Liver (tissue), 9 donors: ENCODE data around the gene CREB3L1. TPM values are rescaled to one million over a fixed set of nuclear protein-coding genes. Genes with fewer than 3 reads are reported as not detected.

Experiments used
- DNase-seq: peaks from one replicate; pipeline ENCODE4 v3.0.0-alpha.2; 2017; ENCODE audit warnings: low spot score
- H3K27ac ChIP-seq, 2 donors: one replicate each; pipeline ENCODE4 v1.7.0; 2013; ENCODE audit warnings: inconsistent platforms in 2 of 2, low read length in 2 of 2, control low read depth in 1 of 2, low read depth in 1 of 2, mild to moderate bottlenecking in 1 of 2
- H3K27me3 ChIP-seq, 4 donors: one replicate each; pipeline versions ENCODE4 v1.6.1 to v1.7.0; 2013; ENCODE audit warnings: low read length in 3 of 4, inconsistent platforms in 1 of 4, mild to moderate bottlenecking in 1 of 4, moderate library complexity in 1 of 4; ENCODE audit not compliant: control insufficient read depth in 4 of 4, insufficient read depth in 4 of 4
- H3K36me3 ChIP-seq, 4 donors: one replicate each; pipeline versions ENCODE4 v1.6.1 to v1.7.0; 2013; ENCODE audit warnings: low read length in 3 of 4, mild to moderate bottlenecking in 3 of 4, low read depth in 1 of 4, moderate library complexity in 1 of 4; ENCODE audit not compliant: control insufficient read depth in 4 of 4, insufficient read depth in 3 of 4
- H3K4me1 ChIP-seq, 4 donors: one replicate each; pipeline versions ENCODE4 v1.6.1 to v1.7.0; 2013; ENCODE audit warnings: low read length in 3 of 4, mild to moderate bottlenecking in 3 of 4, moderate library complexity in 1 of 4; ENCODE audit not compliant: control insufficient read depth in 4 of 4, insufficient read depth in 4 of 4
- H3K4me3 ChIP-seq, 3 donors: one replicate each; pipeline versions ENCODE4 v1.6.1 to v1.7.0; 2013; ENCODE audit warnings: low read length in 3 of 3, control low read depth in 1 of 3, low read depth in 1 of 3, mild to moderate bottlenecking in 1 of 3
- H3K9ac ChIP-seq, 2 donors: one replicate each; pipeline ENCODE4 v1.7.0; 2013; ENCODE audit warnings: low read length in 2 of 2, mild to moderate bottlenecking in 2 of 2, moderate library complexity in 2 of 2, control low read depth in 1 of 2, low read depth in 1 of 2
- H3K9me3 ChIP-seq, 4 donors: one replicate each; pipeline versions ENCODE4 v1.6.1 to v1.7.0; 2013; ENCODE audit warnings: low read length in 3 of 4; ENCODE audit not compliant: control insufficient read depth in 4 of 4
- FOXA1 ChIP-seq: IDR thresholded peaks from 2 replicates; pipeline ENCODE4 v1.6.1; 2016; ENCODE audit warnings: antibody characterized with exemption
- FOXA2 ChIP-seq: IDR thresholded peaks from 2 replicates; pipeline ENCODE4 v1.6.1; 2016; ENCODE audit warnings: antibody characterized with exemption
- GABPA ChIP-seq, 2 donors: IDR thresholded peaks in 1 of 2; conservative IDR thresholded peaks in 1 of 2; 2 replicates each; pipeline ENCODE4 v1.6.1; 2016; ENCODE audit warnings: antibody characterized with exemption in 2 of 2, mild to moderate bottlenecking in 1 of 2, moderate library complexity in 1 of 2
- NR2F2 ChIP-seq: IDR thresholded peaks from 2 replicates; pipeline ENCODE4 v1.6.1; 2016; ENCODE audit warnings: antibody characterized with exemption
- RAD21 ChIP-seq, 2 donors: IDR thresholded peaks; 2 replicates each; pipeline ENCODE4 v1.6.1; 2016; ENCODE audit warnings: antibody characterized with exemption in 2 of 2, mild to moderate bottlenecking in 2 of 2
- RXRA ChIP-seq, 2 donors: IDR thresholded peaks; 2 replicates each; pipeline ENCODE4 v1.6.1; 2017 to 2018; ENCODE audit warnings: antibody characterized with exemption in 2 of 2, mild to moderate bottlenecking in 1 of 2
- WGBS: extraction: QIAGEN DNeasy Blood & Tissue Kit; methylation state at CpG from one replicate; pipeline ENCODE4 v1.1.7; 2013; 5-methylcytosine and 5-hydroxymethylcytosine counted together
- polyA plus RNA-seq, 2 donors: library from polyadenylated mRNA; stranded (reverse) in 1 of 2; unstranded in 1 of 2; fragments of 200-250 nt in 1 of 2; fragments of >200 nt in 1 of 2; fragmentation: Nextera tagmentation in 1 of 2; extraction: Ambion mirVana in 1 of 2; gene quantifications; one replicate each; pipeline versions ENCODE4 v1.2.1 to v1.2.3, GENCODE V29; 2013 to 2015
- total RNA-seq, 2 donors: library from RNA; depleted of rRNA; stranded (reverse); fragments of >200 nt; gene quantifications; one replicate each; pipeline ENCODE4 v1.2.3, GENCODE V29; 2014
- TF ChIP-seq, protein P1 (sequence below): IDR thresholded peaks from 2 replicates; pipeline ENCODE4 v1.6.1; 2016; ENCODE audit warnings: antibody characterized with exemption
- TF ChIP-seq, protein P2 (sequence below): IDR thresholded peaks from 2 replicates; pipeline ENCODE4 v1.6.1; 2016; ENCODE audit warnings: antibody characterized with exemption
- TF ChIP-seq, protein P3 (sequence below): IDR thresholded peaks from 2 replicates; pipeline ENCODE4 v1.6.1; 2016; ENCODE audit warnings: antibody characterized with exemption
- TF ChIP-seq, protein P4 (sequence below): IDR thresholded peaks from 2 replicates; pipeline ENCODE4 v1.6.1; 2016; ENCODE audit warnings: antibody characterized with exemption, mild to moderate bottlenecking
- donor health status: healthy.
- donor health status: healthy.
- donor health status: healthy.
- donor health status: healthy.
- donor health status: healthy.

CREB3L1 gene
- total and polyA plus RNA-seq, 4 donors, result 0.14 to 1.3 (median 0.33) TPM

DNA sequence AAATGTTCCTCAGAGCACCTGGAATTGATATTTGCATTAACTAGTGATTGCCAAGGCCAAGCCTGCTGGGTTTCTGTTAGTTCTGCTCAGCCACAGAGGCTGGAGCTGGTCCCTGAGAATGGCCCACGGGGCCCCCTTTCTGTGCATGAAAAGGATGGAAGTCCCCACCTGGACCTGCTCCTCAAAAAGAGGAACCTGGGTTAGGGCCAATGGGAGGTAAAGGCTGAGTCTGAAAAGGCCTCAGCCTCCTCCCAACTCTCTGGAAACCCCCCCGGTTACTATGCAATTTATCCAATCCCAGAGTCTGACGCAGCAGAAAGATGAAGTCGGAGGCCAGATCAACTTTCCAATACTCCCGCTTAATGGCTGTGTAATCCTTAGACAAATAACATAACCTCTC lies 6.8 kb upstream of the CREB3L1 start (continued):
- TF ChIP-seq, protein P1, sequence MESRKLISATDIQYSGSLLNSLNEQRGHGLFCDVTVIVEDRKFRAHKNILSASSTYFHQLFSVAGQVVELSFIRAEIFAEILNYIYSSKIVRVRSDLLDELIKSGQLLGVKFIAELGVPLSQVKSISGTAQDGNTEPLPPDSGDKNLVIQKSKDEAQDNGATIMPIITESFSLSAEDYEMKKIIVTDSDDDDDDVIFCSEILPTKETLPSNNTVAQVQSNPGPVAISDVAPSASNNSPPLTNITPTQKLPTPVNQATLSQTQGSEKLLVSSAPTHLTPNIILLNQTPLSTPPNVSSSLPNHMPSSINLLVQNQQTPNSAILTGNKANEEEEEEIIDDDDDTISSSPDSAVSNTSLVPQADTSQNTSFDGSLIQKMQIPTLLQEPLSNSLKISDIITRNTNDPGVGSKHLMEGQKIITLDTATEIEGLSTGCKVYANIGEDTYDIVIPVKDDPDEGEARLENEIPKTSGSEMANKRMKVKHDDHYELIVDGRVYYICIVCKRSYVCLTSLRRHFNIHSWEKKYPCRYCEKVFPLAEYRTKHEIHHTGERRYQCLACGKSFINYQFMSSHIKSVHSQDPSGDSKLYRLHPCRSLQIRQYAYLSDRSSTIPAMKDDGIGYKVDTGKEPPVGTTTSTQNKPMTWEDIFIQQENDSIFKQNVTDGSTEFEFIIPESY, result no peak
- TF ChIP-seq FOXA2 (no peak), FOXA1 (no peak)
- TF ChIP-seq, protein P2, sequence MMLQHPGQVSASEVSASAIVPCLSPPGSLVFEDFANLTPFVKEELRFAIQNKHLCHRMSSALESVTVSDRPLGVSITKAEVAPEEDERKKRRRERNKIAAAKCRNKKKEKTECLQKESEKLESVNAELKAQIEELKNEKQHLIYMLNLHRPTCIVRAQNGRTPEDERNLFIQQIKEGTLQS, result no peak

DNA sequence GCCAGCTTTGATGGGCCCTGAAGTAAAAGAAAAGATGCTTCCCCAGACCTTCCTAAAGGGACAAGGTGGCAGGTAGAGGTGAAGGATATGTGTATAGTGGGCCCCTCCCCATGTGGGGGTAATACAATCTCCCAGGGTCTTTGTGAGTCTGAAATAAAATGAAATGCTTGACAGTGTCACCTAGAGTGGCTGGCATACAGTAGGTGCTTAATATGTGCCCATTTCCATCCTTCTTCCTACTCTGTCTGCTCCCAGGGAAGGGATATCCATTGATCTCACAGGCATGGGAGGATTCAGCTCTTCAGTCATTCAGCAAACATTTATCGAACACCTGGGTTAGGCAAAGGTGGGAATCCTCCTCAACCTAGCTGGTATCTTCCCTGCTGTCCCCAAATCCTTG lies 6.1 kb upstream of the CREB3L1 start:
- 90% methylated on average over 1 of the region's 1 CpG for WGBS
- no peak overlapping the region for H3K27ac ChIP-seq
- no peak for TF ChIP-seq GABPA (IDR thresholded peaks at IDR 0.05 in 1 of 2, conservative IDR thresholded peaks at IDR 0.05 in 1 of 2)
- TF ChIP-seq, protein P1, result no peak
- TF ChIP-seq RAD21 (IDR thresholded peaks at IDR 0.05), result no peak
- no peak for TF ChIP-seq RXRA (IDR thresholded peaks at IDR 0.05)
- TF ChIP-seq, protein P3, sequence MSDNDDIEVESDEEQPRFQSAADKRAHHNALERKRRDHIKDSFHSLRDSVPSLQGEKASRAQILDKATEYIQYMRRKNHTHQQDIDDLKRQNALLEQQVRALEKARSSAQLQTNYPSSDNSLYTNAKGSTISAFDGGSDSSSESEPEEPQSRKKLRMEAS, result no peak
- TF ChIP-seq, protein P4, sequence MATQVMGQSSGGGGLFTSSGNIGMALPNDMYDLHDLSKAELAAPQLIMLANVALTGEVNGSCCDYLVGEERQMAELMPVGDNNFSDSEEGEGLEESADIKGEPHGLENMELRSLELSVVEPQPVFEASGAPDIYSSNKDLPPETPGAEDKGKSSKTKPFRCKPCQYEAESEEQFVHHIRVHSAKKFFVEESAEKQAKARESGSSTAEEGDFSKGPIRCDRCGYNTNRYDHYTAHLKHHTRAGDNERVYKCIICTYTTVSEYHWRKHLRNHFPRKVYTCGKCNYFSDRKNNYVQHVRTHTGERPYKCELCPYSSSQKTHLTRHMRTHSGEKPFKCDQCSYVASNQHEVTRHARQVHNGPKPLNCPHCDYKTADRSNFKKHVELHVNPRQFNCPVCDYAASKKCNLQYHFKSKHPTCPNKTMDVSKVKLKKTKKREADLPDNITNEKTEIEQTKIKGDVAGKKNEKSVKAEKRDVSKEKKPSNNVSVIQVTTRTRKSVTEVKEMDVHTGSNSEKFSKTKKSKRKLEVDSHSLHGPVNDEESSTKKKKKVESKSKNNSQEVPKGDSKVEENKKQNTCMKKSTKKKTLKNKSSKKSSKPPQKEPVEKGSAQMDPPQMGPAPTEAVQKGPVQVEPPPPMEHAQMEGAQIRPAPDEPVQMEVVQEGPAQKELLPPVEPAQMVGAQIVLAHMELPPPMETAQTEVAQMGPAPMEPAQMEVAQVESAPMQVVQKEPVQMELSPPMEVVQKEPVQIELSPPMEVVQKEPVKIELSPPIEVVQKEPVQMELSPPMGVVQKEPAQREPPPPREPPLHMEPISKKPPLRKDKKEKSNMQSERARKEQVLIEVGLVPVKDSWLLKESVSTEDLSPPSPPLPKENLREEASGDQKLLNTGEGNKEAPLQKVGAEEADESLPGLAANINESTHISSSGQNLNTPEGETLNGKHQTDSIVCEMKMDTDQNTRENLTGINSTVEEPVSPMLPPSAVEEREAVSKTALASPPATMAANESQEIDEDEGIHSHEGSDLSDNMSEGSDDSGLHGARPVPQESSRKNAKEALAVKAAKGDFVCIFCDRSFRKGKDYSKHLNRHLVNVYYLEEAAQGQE, result no peak
- TF ChIP-seq NR2F2, result no peak

More for the DNA sequence above, 6.1 kb upstream of the CREB3L1 start:
- Histone ChIP-seq H3K4me3 (no peak overlapping the region), H3K36me3 (no peaks in the 10 kb centered on the region), H3K9ac (no peak overlapping the region), H3K4me1 (peaks cover 9 to 25% (median 11%) of the 10 kb centered on the region in 4 donors), H3K27me3 (peaks cover 0 to 7% (median 2%) of the 10 kb centered on the region in 4 donors), H3K9me3 (no peaks in the 10 kb centered on the region)
- no peak for DNase-seq
